Endothelial cell of umbilical vein (primary cell): Measurements from ENCODE around the gene RTN4RL1. TPM values are rescaled to one million over a fixed set of nuclear protein-coding genes. Genes with fewer than 3 reads are reported as not detected.
A peak's percentile ranks its signal among the peaks of the same experiment; 100 is the strongest.

ENCODE experiments used
- BruUV-seq: library from RNA; stranded (reverse); fragments of 400-500 nt; replicated peaks from 2 replicates; lab custom pipeline; 2021; lab: Mats Ljungman, UMichigan
- CTCF ChIA-PET: fragments of 300-600, 350-600 bp; sonication (Branson Sonifier 250); formaldehyde crosslinking; loops from one replicate; lab custom pipeline; 2021; ENCODE audit warnings: antibody characterized with exemption, inconsistent platforms; lab: Charles Lee
- POLR2A ChIA-PET: fragments of 300-600, 350-600 bp; sonication (Branson Sonifier 250); formaldehyde crosslinking; loops from one replicate; lab custom pipeline; 2021; ENCODE audit warnings: antibody characterized with exemption, inconsistent platforms; lab: Charles Lee
- DNase-seq: peaks from one replicate; pipeline ENCODE4 v3.0.0-alpha.2; 2011; ENCODE audit warnings: low read depth, low spot score
- FAIRE-seq: peaks from 2 replicates; lab custom pipeline; 2011; peaks lifted over from hg19 to GRCh38; lab: Jason Lieb, UNC
- H2AFZ ChIP-seq: 2 replicates; pipeline ENCODE4 v1.6.0; 2012; ENCODE audit warnings: low read depth, low read length, control low read depth, inconsistent platforms
- H3K27ac ChIP-seq: 2 replicates; pipeline ENCODE4 v1.5.1; 2011; ENCODE audit warnings: low read depth, mild to moderate bottlenecking, control low read depth, low read length, moderate library complexity; ENCODE audit not compliant: insufficient read depth
- H3K27me3 ChIP-seq, 2 experiments: 2 replicates each; pipeline versions ENCODE4 v1.6.0 to v1.6.1; 2011; ENCODE audit warnings: low read length in 2 of 2, mixed read lengths in 1 of 2; ENCODE audit not compliant: control insufficient read depth in 2 of 2, insufficient read depth in 2 of 2
- H3K36me3 ChIP-seq, 2 experiments: 2 replicates in 1 of 2; 3 replicates in 1 of 2; pipeline ENCODE4 v1.5.1; 2011; ENCODE audit warnings: low read length in 2 of 2, mild to moderate bottlenecking in 1 of 2, moderate library complexity in 1 of 2; ENCODE audit not compliant: control insufficient read depth in 2 of 2, insufficient read depth in 2 of 2; ENCODE audit errors: extremely low read depth in 1 of 2
- H3K4me1 ChIP-seq: 3 replicates; pipeline ENCODE4 v1.5.1; 2011; ENCODE audit warnings: mild to moderate bottlenecking, low read length; ENCODE audit not compliant: control insufficient read depth, insufficient read depth; ENCODE audit errors: extremely low read depth
- H3K4me2 ChIP-seq: 2 replicates; pipeline ENCODE4 v1.6.1; 2011; ENCODE audit warnings: low read length, control low read depth, mixed read lengths; ENCODE audit not compliant: insufficient read depth
- H3K4me3 ChIP-seq, 3 experiments: fragments of 200-600 bp in 1 of 3; sonication (generic), shearing (Covaris generic) in 1 of 3; replicated peaks in 1 of 3; 2 replicates each; pipeline ENCODE4 v1.5.1; 2011 to 2016; ENCODE audit warnings: control low read depth in 3 of 3, low read length in 3 of 3, mild to moderate bottlenecking in 2 of 3, inconsistent platforms in 1 of 3, low read depth in 1 of 3, moderate library complexity in 1 of 3; ENCODE audit not compliant: insufficient read depth in 1 of 3
- H3K79me2 ChIP-seq: 2 replicates; pipeline ENCODE4 v1.6.0; 2012; ENCODE audit warnings: low read length, inconsistent platforms; ENCODE audit not compliant: control insufficient read depth, insufficient read depth
- H3K9ac ChIP-seq: replicated peaks from 2 replicates; pipeline ENCODE3; 2011; ENCODE audit warnings: low read length, control low read depth; ENCODE audit not compliant: insufficient read depth; ENCODE audit errors: extremely low read depth
- H3K9me1 ChIP-seq: replicated peaks from 3 replicates; pipeline ENCODE4 v1.6.0; 2011; ENCODE audit warnings: mild to moderate bottlenecking, low read length; ENCODE audit not compliant: control insufficient read depth, insufficient read depth; ENCODE audit errors: extremely low read depth
- H3K9me3 ChIP-seq: replicated peaks from 2 replicates; pipeline ENCODE4 v1.5.1; 2012; ENCODE audit warnings: low read length, inconsistent platforms; ENCODE audit not compliant: control insufficient read depth, insufficient read depth
- H4K20me1 ChIP-seq: replicated peaks from 2 replicates; pipeline ENCODE3; 2011; ENCODE audit warnings: mild to moderate bottlenecking, low read length; ENCODE audit not compliant: control insufficient read depth, insufficient read depth; ENCODE audit errors: extremely low read depth
- EZH2 ChIP-seq: IDR thresholded peaks from 2 replicates; pipeline ENCODE4 v1.6.1; 2012; ENCODE audit warnings: borderline replicate concordance, low read depth, mild to moderate bottlenecking, moderate library complexity, low read length, inconsistent platforms; ENCODE audit not compliant: severe bottlenecking
- JUN ChIP-seq: IDR thresholded peaks from 2 replicates; pipeline ENCODE4 v1.6.1; 2011; ENCODE audit warnings: borderline replicate concordance, low read depth; ENCODE audit not compliant: insufficient read length, insufficient read depth
- dilution Hi-C: fragments of 300-500 bp; cut with MboI; formaldehyde crosslinking; loops from one replicate; pipeline ENCODE4 v1.15.0; 2019; ENCODE audit warnings: low sequenced_read_pairs; ENCODE audit not compliant: extremely low pct_ligation_motif_present
- intact Hi-C: fragments of 100-400 bp; cut with micrococcal nuclease; formaldehyde crosslinking; loops from one replicate; pipeline ENCODE4 v1.10.0; 2022
- polyA plus RNA-seq, 4 experiments: library from polyadenylated mRNA; depleted of rRNA in 3 of 4; stranded (reverse) in 3 of 4; unstranded in 1 of 4; fragments of >200 nt; gene quantifications; 2 replicates each; pipeline versions ENCODE4 v1.2.1 to v1.2.3, GENCODE V29; 2011 to 2012; ENCODE audit warnings: missing spikeins in 1 of 4
- total RNA-seq: library from RNA; stranded (reverse); gene quantifications from 2 replicates; pipeline ENCODE4 v1.2.3, GENCODE V29; 2021
- TF ChIP-seq, protein P1 (sequence below): IDR thresholded peaks from 2 replicates; pipeline ENCODE4 v1.6.1; 2011; ENCODE audit not compliant: insufficient read depth, insufficient read length

RTN4RL1 gene
- total and polyA plus RNA-seq, 2 donors (not counting 3 experiments of a cell fraction or from before 2014, with no cell fraction given) = 0.04 TPM; not detected in 1

DNA sequence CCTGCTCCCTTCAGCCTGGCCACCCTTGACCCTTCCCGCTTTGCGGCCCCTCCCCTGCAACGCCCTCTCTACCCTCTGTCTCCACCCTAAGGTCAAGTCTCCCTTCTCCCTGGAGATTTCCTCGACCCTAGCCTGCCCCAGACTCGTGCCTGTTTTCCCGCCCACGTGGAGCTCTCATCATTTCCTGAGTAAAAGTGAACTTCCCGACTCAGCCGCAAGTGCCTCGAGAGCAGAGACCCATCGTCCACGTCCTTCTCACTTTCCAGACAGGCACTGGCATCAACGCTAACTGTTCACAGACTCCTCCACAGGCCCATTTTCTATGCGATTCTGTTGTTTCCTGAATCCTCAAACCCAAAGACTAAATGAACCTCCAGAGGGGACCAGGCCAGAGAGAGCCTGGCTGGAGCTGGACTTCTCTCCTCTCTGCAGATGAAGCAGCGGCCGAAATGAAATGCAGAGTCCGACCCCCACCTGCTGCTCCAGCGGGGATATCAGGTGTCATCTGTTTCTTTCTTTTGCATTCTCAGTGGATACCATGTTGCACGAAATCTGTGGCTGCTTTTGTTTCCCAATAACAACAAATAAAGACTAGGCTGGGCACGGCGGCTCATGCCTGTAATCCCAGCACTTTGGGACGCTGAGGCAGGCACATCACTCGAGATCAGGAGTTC, 52.5 kb downstream of the RTN4RL1 start:
- no peak for TF ChIP-seq JUN
- TF ChIP-seq, protein P1, sequence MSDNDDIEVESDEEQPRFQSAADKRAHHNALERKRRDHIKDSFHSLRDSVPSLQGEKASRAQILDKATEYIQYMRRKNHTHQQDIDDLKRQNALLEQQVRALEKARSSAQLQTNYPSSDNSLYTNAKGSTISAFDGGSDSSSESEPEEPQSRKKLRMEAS = peak; percentile 55
- BruUV-seq = no TSS peak
- dilution Hi-C loops = no loop called here

DNA sequence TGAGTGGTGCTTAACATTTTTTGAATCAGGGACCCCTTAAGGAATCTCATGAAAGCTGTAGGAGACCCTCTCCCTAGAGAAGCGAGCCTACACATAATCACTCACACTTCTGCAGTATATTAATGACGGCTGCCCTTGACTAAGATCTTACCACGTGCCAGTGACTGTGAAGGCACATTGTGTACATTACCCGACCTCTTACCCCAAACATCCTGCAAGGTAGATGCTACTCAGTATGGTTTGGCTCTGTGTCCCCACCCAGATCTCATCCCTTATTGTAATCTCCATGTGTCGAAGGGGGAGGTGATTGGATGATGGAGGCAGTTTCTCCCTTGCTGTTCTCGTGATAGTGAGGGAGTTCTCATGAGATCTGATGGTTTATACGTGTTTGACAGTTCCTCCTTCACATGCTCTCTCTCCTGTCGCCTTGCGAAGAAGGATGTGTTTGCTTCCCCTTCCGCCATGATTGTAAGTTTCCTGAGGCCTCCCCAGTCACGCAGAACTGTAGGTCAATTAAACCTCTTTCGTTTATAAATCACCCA, 54.2 kb downstream of the RTN4RL1 start:
- Histone ChIP-seq H4K20me1 (no peaks in the 10 kb centered on the region), H3K9me1 (no peaks in the 10 kb centered on the region), H3K79me2 (no peaks in the 10 kb centered on the region), H3K4me2 (no peak overlapping the region), H3K9me3 (no peaks in the 10 kb centered on the region), H3K4me3 (no peak overlapping the region), H3K27ac (no peak overlapping the region), H3K9ac (no peak overlapping the region), H3K27me3 (peaks cover 3% of the 10 kb centered on the region in 2 experiments), H3K36me3 (no peaks in the 10 kb centered on the region), H3K4me1 (no peaks in the 10 kb centered on the region), H2AFZ (no peak overlapping the region)
- dilution Hi-C loops = no loop called here
- no peak for TF ChIP-seq EZH2
- intact Hi-C loops = no loop called here
- ChIA-PET POLR2A (no interaction called here), CTCF (no interaction called here)
- no TSS peak for BruUV-seq
- DNase-seq (no peak), FAIRE-seq (no peak)

More for the DNA sequence above, 52.5 kb downstream of the RTN4RL1 start:
- Histone ChIP-seq H3K9me1 (no peaks in the 10 kb centered on the region), H3K9ac (no peak overlapping the region), H3K4me2 (no peak overlapping the region), H4K20me1 (no peaks in the 10 kb centered on the region), H3K4me1 (no peaks in the 10 kb centered on the region), H3K27ac (no peak overlapping the region), H3K36me3 (no peaks in the 10 kb centered on the region), H3K4me3 (no peak overlapping the region), H3K9me3 (no peaks in the 10 kb centered on the region), H3K79me2 (no peaks in the 10 kb centered on the region), H2AFZ (peak overlapping the region; percentile 40), H3K27me3 (peaks cover 6 to 9% of the 10 kb centered on the region in 2 experiments)
- POLR2A ChIA-PET = no interaction called here
- CTCF ChIA-PET = interaction anchor here (1.2 kb wide), 1 partner anchor 10 kb away, joined by 3 read pairs; no protein-coding TSS in a partner anchor
- intact Hi-C loops = no loop called here
- DNase-seq = peak; percentile 13
- no peak for FAIRE-seq
